Smooth muscle cell of the brain vasculature (primary cell): Measurements from ENCODE around the gene CIB1.

Experiments
- DNase-seq: peaks from one replicate; pipeline ENCODE4 v3.0.0-alpha.2; 2012; ENCODE audit warnings: low read depth, low spot score

Gene CIB1

DNA sequence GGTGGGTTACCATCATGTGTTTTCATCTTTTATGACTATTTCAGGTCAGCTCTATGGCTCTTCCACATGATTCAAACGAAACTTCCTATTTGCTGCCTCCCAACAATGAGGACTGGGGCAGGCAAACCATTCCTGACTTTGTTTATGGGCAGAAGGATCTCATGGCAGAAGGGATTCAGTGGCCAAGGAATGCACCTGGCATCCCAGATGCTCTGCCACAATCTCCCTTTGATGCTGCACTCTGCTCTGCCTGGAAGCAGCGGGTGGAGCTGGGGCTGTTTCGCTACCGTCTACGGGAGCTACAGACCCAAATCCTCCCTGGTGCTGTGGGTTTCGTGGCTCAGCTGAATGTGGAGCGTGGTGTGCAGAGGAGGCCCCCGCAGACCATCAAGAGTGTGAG is 7.1 kb upstream of the CIB1 start:
- DNase-seq: no peak

DNA sequence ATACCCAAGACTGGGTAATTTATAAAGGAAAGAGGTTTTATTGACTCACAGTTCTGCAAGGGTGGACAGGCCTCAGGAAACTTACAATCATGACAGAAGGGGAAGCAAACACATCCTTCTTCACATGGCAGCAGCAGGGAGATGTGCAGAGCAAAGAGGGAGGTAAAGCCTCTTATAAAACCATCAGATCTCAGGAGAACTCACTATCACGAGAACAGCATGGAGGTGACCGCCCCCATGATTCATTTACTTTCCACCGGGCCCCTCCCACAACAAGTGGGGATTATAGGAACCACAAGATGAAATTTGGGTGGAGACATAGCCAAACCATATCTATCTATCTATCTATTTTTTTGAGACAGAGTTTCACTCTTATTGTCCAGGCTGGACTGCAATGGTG is 5.6 kb upstream of the CIB1 start:
- no peak for DNase-seq

DNA sequence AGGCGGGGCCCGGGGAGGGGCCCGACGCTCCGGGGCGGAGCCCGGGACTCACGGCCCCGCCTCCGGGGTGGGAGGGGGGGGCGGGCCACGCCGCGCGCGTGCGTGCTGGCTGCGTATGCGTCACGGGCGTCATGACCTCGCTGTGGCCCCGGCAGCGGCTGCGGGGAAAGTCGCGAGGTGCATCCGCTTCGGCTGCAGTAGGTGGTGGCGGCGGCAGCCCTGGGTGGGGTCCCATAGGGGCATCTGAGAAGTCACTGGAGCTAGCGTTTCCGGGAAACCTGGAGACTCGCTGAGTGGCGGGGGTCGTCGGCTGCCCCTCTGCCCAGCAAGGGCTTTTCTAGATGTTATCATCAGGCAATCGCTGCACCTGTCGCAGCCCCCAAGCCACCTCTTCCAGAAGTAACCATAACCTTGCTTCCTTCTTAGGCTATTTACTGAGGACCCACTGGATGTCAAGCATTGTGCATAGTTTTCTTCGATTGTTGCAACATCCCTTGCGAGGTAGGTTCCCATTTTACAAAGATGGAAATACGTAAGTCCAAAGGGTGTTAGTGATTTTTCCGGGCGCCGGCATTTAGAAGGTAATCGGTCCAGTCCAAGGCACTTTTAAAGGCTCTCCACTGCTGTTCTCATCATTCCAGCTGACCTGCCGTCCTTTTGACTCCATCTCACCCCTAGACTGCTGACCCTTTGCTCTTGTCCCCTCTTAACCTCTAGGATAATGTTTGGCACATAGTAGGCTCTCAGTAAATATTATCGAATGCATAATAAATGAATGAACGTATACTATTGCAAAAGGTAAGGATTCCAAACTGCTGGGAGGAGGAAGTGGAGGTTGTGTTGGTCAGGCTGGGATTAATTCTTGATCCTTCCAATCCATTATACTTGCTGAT is 601 bp upstream of the CIB1 start, which contains the start of gene GDPGP1:
TSS of gene GDPGP1 (plus strand) at position 114 of the 893 bp plus-strand sequence. CDS start 6,700 bp downstream, outside the sequence.
- DNase-seq: peak; percentile 85

DNA sequence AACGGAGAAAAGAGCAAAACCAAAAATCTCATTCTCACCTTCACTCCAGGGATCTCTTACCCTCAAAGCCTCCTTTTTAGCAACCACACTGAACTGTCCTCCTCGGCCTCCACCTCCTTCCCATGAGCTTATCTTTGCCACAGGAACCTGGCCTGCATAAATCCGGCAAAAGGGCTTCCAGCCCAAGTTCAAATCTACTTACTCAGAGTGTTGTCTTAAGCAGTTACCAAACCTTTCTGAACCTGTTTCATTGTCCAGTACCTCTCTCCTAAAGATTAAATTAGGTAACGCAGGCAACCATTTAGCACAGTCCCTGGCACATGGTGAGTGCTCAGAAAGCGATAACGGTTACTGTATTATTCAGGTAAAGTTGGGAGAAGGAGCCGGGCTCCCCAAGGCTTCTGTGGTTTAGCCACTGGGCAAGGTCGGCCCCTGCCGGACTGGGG is 777 bp downstream of the CIB1 start:
- DNase-seq: no peak

DNA sequence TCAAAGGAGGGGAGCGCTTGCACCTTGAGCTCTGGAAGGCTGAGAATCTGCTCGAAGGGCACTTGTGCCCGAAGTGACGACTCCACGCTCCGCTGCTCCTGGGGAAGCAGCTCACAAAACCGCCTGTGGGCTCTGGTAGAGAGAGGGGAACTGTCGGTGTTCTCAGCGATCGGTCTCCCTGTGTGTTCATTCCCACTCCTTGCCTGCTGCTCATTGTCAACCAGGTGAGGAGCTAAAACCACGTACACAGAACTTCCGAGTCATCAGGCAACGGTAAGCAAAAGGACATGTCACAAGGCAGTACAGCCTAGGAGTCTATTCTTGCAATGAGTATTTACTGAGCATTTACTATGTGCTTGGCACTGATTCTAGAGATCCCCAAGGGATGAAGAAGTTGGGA is 1.5 kb downstream of the CIB1 start:
- no peak for DNase-seq

DNA sequence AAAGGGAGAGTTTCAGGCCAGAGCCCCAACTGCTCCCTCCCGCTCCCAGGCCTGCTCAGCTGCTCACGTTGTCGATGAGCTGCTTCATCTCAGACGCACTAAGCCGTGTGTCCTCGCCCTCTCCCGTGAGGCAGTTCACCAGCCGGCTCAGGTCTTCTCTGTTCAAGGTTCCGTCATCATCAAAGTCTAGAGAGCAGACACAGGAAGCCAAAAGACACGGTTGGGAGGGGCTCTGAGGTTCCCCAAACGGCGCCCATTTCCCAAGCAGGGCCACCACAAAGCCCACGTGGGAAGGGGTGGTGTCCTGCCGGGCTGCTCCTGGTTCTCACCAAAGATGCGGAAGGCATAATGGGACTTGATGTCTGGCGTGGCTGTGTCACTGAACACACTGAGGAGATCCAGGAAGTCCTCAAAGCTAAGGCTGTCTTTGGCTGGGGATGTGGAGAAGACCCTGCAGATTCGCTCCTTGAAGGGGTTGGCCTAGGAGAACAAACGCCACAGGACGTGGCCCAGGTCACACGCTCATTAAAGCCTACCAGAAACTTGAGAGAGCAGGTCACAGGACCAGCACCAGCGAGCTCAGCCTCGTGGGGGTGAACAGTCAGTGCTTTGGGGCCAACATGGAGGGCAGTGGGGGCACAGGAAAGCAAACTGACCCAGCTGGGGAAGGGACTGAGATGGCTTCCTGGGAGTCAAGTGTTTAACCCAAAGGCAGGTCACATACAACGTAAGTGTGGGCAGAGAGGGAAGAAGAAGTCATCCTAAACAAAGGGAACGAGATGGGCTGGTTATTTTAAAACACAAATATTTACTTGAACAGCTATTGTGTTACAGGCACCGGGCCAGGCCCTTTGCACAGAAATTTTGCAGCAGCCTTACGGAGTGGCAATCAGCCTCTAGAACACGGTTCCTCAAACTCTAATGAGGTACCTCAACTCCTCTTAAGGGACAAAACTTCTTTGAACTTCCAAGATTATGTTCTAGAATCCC is 2.4 kb downstream of the CIB1 start:
- no peak for DNase-seq

DNA sequence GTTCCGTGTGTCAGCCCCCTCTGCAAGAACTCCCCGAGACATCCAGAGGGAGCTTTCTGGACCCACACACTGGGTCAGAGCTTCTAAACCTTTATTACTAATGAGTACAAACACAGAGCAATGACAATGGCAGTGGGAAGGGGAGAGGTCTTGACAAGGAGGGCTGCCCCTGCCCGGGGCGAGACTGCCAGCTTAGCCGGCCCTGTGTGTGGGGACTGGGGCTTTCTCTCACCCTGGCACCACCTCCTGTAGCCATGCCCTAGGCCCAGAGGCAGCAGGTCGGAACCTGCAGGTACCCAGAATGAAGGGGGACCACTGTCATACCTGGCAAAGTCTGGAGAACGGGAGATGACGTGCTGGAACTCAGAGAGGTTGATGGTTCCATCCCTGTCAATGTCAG is 3.1 kb downstream of the CIB1 start:
- DNase-seq: no peak

DNA sequence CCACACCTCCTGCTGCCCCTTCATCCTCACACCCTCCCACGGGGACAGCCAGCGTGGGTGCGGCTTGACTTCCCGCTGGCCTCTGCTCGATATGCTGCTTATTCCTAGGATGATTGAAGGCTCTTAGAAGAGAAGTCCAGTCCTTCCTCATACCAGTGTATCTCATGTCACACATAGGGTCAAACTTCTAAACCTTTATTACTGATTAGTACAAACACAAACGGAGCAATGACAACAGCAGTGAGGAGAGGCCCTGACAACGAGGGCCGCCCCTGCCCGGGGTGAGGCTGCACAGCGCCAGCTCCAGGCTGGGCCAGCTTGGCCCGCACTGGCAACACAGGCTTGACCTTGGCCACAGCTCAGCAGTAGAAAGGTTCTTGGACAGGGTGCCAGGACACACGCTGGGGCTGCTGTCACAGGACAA is 3.7 kb downstream of the CIB1 start:
- no peak for DNase-seq

DNA sequence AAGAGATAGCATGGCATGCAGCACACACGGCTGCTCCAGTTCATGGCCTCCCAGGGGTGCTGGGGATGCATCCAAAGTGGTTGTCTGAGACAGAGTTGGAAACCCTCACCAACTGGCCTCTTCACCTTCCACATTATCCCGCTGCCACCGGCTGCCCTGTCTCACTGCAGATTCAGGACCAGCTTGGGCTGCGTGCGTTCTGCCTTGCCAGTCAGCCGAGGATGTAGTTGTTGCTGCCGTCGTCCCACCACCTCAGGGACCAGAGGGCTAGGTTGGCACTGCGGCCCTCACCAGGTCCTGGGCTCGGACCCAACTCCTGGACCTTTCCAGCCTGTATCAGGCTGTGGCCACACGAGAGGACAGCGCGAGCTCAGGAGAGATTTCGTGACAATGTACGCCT is 4.8 kb downstream of the CIB1 start:
- no peak for DNase-seq

DNA sequence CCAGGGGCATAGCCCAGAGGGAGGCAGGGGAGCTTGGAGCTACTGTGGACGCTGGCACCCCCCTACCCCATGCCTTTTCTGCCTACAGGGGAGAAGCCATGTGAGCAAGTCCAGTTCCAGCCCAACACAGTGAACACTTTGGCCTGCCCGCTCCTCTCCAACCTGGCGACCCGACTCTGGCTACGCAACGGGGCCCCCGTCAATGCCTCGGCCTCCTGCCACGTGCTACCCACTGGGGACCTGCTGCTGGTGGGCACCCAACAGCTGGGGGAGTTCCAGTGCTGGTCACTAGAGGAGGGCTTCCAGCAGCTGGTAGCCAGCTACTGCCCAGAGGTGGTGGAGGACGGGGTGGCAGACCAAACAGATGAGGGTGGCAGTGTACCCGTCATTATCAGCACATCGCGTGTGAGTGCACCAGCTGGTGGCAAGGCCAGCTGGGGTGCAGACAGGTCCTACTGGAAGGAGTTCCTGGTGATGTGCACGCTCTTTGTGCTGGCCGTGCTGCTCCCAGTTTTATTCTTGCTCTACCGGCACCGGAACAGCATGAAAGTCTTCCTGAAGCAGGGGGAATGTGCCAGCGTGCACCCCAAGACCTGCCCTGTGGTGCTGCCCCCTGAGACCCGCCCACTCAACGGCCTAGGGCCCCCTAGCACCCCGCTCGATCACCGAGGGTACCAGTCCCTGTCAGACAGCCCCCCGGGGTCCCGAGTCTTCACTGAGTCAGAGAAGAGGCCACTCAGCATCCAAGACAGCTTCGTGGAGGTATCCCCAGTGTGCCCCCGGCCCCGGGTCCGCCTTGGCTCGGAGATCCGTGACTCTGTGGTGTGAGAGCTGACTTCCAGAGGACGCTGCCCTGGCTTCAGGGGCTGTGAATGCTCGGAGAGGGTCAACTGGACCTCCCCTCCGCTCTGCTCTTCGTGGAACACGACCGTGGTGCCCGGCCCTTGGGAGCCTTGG is 5.6 kb downstream of the CIB1 start:
- no peak for DNase-seq

DNA sequence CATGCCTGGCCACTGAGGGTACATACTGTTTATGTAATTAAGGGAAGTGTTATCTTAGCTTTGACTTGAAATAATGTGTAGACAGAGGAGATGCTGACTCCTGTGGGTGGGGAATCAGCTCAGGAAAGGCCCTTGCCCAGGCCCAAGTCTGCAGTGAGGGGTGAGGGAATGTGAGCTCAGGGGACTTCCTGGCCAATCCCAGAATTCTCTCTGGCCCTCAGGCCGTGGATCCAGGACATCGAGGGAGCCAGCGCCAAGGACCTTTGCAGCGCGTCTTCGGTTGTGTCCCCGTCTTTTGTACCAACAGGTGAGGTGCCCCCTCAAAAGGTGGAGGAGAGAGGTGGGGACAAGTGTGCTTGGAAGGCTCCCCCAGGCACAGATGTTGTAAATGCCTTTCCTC is 6.4 kb downstream of the CIB1 start:
- DNase-seq: no peak

DNA sequence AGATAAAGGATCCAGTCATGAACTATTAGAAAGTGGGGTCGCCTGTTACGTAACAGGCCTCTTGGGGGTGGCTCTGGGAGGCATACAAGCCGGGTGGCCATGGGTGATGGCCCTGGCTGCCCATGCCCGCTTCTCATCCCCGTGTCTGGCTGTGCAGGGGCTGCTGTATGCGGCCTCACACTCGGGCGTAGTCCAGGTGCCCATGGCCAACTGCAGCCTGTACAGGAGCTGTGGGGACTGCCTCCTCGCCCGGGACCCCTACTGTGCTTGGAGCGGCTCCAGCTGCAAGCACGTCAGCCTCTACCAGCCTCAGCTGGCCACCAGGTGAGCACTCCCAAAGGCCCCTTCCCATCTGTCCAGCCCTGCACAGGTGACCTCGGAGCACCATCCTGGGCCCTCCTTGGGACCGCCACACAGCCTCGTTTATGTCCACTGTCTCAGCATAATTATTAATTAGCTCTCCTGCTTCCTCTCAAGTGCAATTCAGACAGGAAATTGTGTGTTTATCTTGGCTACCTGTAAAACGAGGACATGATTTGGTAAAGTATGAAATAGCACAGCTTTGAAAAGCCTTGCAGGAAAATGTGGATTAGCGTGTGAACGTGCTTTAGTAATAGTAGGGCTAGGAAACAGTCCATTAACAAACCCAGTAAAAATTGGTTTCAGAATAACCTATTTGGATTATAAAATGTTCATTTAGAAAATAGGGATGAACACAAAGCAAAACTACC is 8.1 kb downstream of the CIB1 start:
- no peak for DNase-seq

DNA sequence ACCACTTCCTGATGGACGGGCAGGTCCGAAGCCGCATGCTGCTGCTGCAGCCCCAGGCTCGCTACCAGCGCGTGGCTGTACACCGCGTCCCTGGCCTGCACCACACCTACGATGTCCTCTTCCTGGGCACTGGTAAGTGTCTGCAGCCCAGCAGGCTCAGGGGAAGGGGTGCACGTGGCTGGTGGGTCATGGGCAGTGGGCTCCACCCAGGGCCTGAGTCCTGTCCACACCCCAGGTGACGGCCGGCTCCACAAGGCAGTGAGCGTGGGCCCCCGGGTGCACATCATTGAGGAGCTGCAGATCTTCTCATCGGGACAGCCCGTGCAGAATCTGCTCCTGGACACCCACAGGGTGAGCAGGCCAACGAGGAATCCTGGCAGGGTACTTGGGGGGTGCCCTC is 8.7 kb downstream of the CIB1 start:
- DNase-seq: no peak

DNA sequence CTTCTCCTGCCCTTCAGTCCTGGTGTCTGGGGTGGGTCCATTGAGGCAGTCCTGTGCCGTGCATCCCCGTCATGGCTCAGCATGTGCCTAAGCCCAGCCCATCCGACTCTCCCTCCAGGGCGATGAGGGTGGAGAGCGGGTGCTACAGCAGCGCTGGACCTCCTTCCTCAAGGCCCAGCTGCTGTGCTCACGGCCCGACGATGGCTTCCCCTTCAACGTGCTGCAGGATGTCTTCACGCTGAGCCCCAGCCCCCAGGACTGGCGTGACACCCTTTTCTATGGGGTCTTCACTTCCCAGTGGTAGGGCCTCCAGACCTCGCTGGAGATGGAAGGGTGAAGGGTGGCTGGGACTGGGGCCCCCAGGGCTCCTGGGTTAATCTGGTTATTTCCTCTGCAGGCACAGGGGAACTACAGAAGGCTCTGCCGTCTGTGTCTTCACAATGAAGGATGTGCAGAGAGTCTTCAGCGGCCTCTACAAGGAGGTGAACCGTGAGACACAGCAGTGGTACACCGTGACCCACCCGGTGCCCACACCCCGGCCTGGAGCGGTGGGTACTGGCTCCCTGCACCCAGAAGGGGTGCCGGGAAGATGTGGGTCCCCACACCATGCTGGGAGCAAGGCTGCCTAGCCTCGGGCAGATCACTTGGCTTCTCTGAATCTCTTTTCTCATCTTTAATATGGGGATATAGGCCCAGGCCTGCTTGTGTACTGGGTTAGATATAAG is 10.1 kb downstream of the CIB1 start:
- no peak for DNase-seq

DNA sequence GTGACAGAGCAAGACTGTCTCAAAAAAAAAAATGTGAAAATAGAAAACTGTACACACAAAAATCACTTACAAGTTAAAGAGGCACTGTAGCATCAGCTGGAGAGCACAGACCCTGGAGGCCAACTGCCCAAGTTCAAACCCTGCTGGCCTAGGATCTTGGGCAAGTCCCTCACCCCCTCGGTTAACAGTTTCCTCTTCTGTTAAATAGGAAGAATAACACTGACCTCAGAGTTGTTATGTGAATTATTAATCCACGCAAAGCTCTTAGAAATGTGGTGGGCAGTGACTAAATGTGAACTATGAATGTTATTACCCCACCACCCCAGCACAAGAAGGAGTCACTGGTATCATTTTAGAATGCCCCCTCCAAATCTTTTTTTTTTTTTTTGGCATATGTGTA is 11.2 kb downstream of the CIB1 start:
- no peak for DNase-seq

DNA sequence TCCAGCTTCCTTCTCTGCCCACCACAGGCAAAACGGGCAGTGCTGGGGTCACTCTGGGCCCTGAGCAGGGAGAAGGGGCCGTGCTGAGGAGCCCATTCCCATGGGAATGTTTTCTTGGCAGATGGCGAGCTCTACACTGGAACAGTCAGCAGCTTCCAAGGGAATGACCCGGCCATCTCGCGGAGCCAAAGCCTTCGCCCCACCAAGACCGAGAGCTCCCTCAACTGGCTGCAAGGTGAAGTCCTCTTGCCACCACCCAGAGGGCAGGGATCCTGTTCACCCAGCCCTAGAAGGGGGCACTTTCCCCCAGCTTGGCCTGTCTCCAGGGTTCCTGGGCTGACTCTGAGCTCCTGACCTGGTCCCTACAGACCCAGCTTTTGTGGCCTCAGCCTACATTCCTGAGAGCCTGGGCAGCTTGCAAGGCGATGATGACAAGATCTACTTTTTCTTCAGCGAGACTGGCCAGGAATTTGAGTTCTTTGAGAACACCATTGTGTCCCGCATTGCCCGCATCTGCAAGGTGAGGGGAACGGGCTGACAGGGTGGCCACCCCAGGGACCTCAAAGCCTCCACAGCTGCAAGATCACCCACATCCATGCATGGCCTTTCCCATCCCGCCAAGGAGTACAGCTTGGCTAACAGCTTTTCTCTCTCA is 12.4 kb downstream of the CIB1 start:
- DNase-seq: peak; percentile 65

DNA sequence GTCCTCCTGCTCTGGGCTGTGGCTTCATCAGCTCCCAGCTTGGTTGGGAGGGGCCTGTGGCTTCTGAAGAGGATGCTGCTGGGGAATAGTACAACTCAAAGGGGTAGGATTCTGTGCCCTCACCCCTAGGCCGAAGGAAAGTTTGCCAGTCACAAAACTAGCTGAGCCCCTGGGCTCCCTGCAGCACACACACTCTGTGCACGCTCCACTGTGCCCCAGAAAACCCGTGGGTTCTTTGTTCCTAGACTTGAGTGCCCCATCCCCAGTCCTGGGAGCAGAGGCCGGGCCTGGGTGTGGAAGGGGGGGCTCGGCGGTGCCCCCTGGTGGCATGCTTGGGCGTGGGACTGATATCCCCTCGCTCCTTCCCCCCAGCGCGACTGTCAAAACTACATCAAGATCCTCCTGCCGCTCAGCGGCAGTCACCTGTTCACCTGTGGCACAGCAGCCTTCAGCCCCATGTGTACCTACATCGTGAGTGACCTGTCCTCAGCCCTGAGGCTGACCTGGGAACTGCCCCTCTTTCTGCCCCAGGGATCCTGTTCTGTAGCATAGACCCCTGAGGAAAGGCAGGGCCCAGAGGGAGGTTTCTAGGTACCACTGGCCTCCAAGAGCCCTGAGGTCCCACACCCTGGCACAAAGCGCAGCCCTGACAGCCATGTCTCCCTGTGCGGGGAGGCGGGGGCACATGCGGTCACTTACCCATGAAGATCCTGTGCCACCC is 14.2 kb downstream of the CIB1 start:
- no peak for DNase-seq

DNA sequence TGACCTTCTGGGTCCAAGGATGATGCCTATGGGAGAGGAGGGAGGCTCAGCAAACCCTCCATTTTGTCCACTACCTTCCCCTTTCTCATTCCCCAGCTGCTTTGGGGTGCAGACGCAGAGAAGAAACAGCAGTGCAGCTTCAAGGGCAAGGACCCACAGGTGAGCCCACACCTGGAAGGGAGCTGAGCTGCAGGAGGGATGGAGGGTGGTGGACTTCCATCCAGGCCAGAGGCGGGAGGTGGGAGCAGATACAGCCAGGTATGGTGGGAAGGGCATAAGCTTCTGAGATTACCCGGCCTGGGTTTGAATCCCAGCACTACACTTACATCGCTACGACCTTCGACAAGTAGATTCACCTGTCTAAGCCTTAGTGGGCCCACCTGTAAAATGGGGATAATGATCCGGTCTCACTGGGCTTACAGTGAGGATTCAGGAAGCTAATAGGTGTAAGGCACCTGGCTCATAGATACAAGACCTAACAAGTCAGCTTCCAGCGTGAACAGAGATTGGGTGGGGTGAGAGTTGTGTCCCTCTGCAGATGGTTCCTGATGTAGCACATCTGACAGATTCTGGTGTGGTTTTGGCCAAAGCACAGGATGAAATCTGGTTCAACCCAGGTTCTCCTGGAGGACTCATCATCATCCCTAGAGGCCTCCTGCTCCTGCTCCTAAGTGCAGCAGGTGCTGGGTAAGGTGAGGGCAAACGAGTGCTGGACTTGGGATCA is 15.9 kb downstream of the CIB1 start:
- no peak for DNase-seq
